ENCODE data around the gene ACP2.
"Not testable (repeated sequence)": the region's sequence is repeated elsewhere in the genome, so short reads cannot be mapped to it uniquely, and the experiment has no call there.

Gene ACP2

DNA sequence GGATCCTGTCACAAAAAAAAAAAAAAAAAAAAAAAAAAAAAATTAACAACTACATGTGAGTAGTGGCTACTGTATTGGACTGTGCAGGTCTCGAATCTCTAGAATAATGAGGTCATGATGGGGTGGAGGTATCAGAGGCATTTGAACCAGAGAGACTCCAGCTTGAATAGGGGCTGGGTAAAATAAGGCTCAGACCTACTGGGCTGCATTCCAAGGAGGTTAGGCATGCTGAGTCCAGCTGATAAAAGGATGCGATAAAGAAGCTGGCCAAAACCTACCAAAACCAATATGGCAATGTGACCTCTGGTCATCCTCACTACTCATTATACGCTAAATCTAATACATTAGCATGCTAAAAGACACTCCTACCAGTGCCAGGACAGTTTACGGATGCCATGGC, 56.5 kb downstream of the ACP2 start:
- DNase-seq, result no peak

DNA sequence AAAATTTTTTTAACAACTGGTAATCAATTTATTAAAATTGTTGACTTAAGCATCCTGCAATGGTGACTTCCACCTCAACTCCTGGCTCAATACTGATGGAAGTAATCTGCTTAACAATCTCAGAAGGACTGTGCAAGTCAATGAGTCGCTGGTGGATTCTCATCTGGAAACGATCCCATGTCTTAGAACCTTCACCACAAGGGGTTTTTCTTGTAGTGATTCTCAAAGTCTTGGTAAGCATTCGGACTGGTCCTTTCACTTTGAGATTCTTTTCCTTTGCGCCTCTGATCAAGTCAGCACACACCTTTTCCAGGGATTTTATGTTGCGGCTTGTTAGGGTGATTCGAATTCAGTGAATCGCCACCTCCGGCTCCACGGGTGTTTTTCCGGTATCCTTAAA, 57.5 kb downstream of the ACP2 start:
- DNase-seq, result not testable (repeated sequence)

Data from retina (tissue), 1 donor.